Upper lobe of left lung (tissue), 4 donors: Measurements from ENCODE around the gene CACNG5.

ENCODE experiments used
- EP300 ChIP-seq, 4 donors: sonication (generic); formaldehyde crosslinking; IDR thresholded peaks; one replicate each; pipeline ENCODE4 v1.5.1; 2017; ENCODE audit warnings: antibody characterized with exemption in 4 of 4, control low read depth in 2 of 4
- POLR2A ChIP-seq, 4 donors: fragments of 450-650 bp; IDR thresholded peaks; one replicate each; pipeline ENCODE4 v1.5.1; 2016 to 2017; ENCODE audit warnings: antibody characterized with exemption in 4 of 4, mild to moderate bottlenecking in 2 of 4
- POLR2AphosphoS5 ChIP-seq, 2 donors: sonication (generic); formaldehyde crosslinking; IDR thresholded peaks; one replicate each; pipeline ENCODE4 v1.5.1; 2017; ENCODE audit warnings: antibody characterized with exemption in 2 of 2
- TF ChIP-seq, protein P1 (sequence below), 6 experiments: fragments of 450-650 bp in 4 of 6; fragments of 200-600 bp in 2 of 6; sonication (generic) in 2 of 6; IDR thresholded peaks; one replicate each; pipeline ENCODE4 v1.5.1; 2016 to 2019; ENCODE audit warnings: antibody characterized with exemption in 6 of 6

- TF ChIP-seq, protein P1, sequence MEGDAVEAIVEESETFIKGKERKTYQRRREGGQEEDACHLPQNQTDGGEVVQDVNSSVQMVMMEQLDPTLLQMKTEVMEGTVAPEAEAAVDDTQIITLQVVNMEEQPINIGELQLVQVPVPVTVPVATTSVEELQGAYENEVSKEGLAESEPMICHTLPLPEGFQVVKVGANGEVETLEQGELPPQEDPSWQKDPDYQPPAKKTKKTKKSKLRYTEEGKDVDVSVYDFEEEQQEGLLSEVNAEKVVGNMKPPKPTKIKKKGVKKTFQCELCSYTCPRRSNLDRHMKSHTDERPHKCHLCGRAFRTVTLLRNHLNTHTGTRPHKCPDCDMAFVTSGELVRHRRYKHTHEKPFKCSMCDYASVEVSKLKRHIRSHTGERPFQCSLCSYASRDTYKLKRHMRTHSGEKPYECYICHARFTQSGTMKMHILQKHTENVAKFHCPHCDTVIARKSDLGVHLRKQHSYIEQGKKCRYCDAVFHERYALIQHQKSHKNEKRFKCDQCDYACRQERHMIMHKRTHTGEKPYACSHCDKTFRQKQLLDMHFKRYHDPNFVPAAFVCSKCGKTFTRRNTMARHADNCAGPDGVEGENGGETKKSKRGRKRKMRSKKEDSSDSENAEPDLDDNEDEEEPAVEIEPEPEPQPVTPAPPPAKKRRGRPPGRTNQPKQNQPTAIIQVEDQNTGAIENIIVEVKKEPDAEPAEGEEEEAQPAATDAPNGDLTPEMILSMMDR (IDR thresholded peaks at IDR 0.05): no peak
- TF ChIP-seq POLR2A (IDR thresholded peaks at IDR 0.05): no peak
- no peak for TF ChIP-seq EP300 (IDR thresholded peaks at IDR 0.05)
- no peak for TF ChIP-seq POLR2AphosphoS5 (IDR thresholded peaks at IDR 0.05)
Observed at GRCh38 chr17:66805567-66805966, 29.4 kb upstream of the CACNG5 start.
